HFFc6 (cell line): ENCODE data around the gene DNASE2B. TPM values are rescaled to one million over a fixed set of nuclear protein-coding genes. Genes with fewer than 3 reads are reported as not detected.

ENCODE experiments used
- DNase-seq: peaks from one replicate; pipeline ENCODE4 v3.0.0-alpha.2; 2018
- H3K27ac Mint-ChIP-seq: 2 replicates; pipeline ENCODE4 v1.8.0; 2020; ENCODE audit warnings: mild to moderate bottlenecking, mixed read lengths
- H3K27me3 Mint-ChIP-seq: 2 replicates; pipeline ENCODE4 v1.8.0; 2021; ENCODE audit warnings: mild to moderate bottlenecking, moderate library complexity, mixed read lengths; ENCODE audit not compliant: insufficient read depth
- H3K36me3 Mint-ChIP-seq: 2 replicates; pipeline ENCODE4 v1.8.0; 2021; ENCODE audit warnings: low read depth, mixed read lengths
- H3K4me1 Mint-ChIP-seq: 2 replicates; pipeline ENCODE4 v1.8.0; 2020; ENCODE audit warnings: low read depth, mixed read lengths
- H3K4me3 Mint-ChIP-seq: 2 replicates; pipeline ENCODE4 v1.8.0; 2020; ENCODE audit warnings: mild to moderate bottlenecking, moderate library complexity, mixed read lengths
- H3K9me3 Mint-ChIP-seq: 2 replicates; pipeline ENCODE4 v1.8.0; 2020; ENCODE audit warnings: mild to moderate bottlenecking, mixed read lengths
- CTCF ChIP-seq: fragments of 200-600 bp; sonication (generic); IDR thresholded peaks from 2 replicates; pipeline ENCODE4 v1.5.0; 2021; ENCODE audit warnings: antibody characterized with exemption, mild to moderate bottlenecking
- total RNA-seq, 6 experiments: library from RNA; stranded (reverse); fragmentation: NEBNext Ultra II Directional; extraction: Animal tissue kit (Norgen Biotek cat#: 25700); gene quantifications; 2 replicates in 1 of 6; 3 replicates in 5 of 6; pipeline ENCODE4 v1.2.3, GENCODE V29; 2021

The DNASE2B gene
- total RNA-seq, 6 experiments from 2014 or later: not detected

- no peaks in the 10 kb centered on the region for H3K27me3 Mint-ChIP-seq
- no peak for DNase-seq
- peaks cover 20% of the 10 kb centered on the region for H3K4me1 Mint-ChIP-seq
- no peak overlapping the region for H3K27ac Mint-ChIP-seq
- no peak overlapping the region for H3K4me3 Mint-ChIP-seq
- no peaks in the 10 kb centered on the region for H3K36me3 Mint-ChIP-seq
- TF ChIP-seq CTCF: no peak
- no peaks in the 10 kb centered on the region for H3K9me3 Mint-ChIP-seq
Measured at GRCh38 chr1:84385347-84385746, 12.9 kb upstream of the DNASE2B start.

- H3K4me1 Mint-ChIP-seq: peaks cover 22% of the 10 kb centered on the region
- H3K27ac Mint-ChIP-seq: no peak overlapping the region
- H3K27me3 Mint-ChIP-seq: no peaks in the 10 kb centered on the region
- no peaks in the 10 kb centered on the region for H3K36me3 Mint-ChIP-seq
- DNase-seq: peak; percentile 37
- TF ChIP-seq CTCF: no peak
- no peak overlapping the region for H3K4me3 Mint-ChIP-seq
- H3K9me3 Mint-ChIP-seq: no peaks in the 10 kb centered on the region
Measured at GRCh38 chr1:84386716-84387479, 11.4 kb upstream of the DNASE2B start.

GRCh38 chr1:84387480-84388163 lies 10.7 kb upstream of the DNASE2B start:
- DNase-seq: no peak
- peak; percentile 35 for TF ChIP-seq CTCF
- Mint-ChIP-seq H3K27me3 (no peaks in the 10 kb centered on the region), H3K4me3 (no peak overlapping the region), H3K36me3 (no peaks in the 10 kb centered on the region), H3K27ac (no peak overlapping the region), H3K4me1 (peaks cover 22% of the 10 kb centered on the region), H3K9me3 (no peaks in the 10 kb centered on the region)

GRCh38 chr1:84390226-84390625 lies 8.1 kb upstream of the DNASE2B start:
- Mint-ChIP-seq H3K27me3 (peaks cover 2% of the 10 kb centered on the region; the same call in 1 of the 2 replicates), H3K9me3 (no peaks in the 10 kb centered on the region)
- TF ChIP-seq CTCF: no peak

GRCh38 chr1:84401156-84401555 lies 2.9 kb downstream of the DNASE2B start:
- no peak for TF ChIP-seq CTCF
- Mint-ChIP-seq H3K36me3 (no peaks in the 10 kb centered on the region), H3K9me3 (no peaks in the 10 kb centered on the region), H3K4me3 (no peak overlapping the region), H3K27ac (no peak overlapping the region), H3K4me1 (peaks cover 22% of the 10 kb centered on the region), H3K27me3 (no peaks in the 10 kb centered on the region; the same call in 1 of the 2 replicates)
- DNase-seq: no peak

More at GRCh38 chr1:84390226-84390625, 8.1 kb upstream of the DNASE2B start:
- Mint-ChIP-seq H3K36me3 (no peaks in the 10 kb centered on the region), H3K4me3 (no peak overlapping the region), H3K27ac (no peak overlapping the region), H3K4me1 (peaks cover 22% of the 10 kb centered on the region)
- no peak for DNase-seq
